GM23338 (cell line): Measurements from ENCODE around the gene ANKRD34B. TPM values are rescaled to one million over a fixed set of nuclear protein-coding genes. Genes with fewer than 3 reads are reported as not detected.

Source experiments
- ATAC-seq: fragments of 200-7000 bp; cut with Tn5 transposase; 3 replicates; pipeline ENCODE4 v1.9.1; 2020
- DNase-seq: peaks from one replicate; pipeline ENCODE4 v3.0.0-alpha.2; 2015; ENCODE audit warnings: low spot score
- H2AFZ ChIP-seq: fragments of 200-600 bp; sonication (generic); 2 replicates; pipeline ENCODE4 v1.8.0; 2016; ENCODE audit warnings: antibody characterized with exemption, mild to moderate bottlenecking, moderate library complexity
- H3F3A ChIP-seq: fragments of 200-600 bp; sonication (generic); replicated peaks from 2 replicates; pipeline ENCODE4 v1.8.0; 2017; ENCODE audit warnings: antibody characterized with exemption, mixed run types, low read depth
- H3K27ac ChIP-seq: fragments of 200-600 bp; sonication (generic); 2 replicates; pipeline ENCODE4 v1.6.1; 2016; ENCODE audit warnings: low read depth
- H3K27me3 ChIP-seq: fragments of 200-600 bp; sonication (generic); 2 replicates; pipeline ENCODE4 v1.8.0; 2016; ENCODE audit warnings: mild to moderate bottlenecking, mixed run types, moderate library complexity; ENCODE audit not compliant: insufficient read depth
- H3K36me3 ChIP-seq: fragments of 200-600 bp; sonication (generic); 2 replicates; pipeline ENCODE4 v1.8.0; 2016; ENCODE audit warnings: mild to moderate bottlenecking; ENCODE audit not compliant: insufficient read depth
- H3K4me1 ChIP-seq: fragments of 200-600 bp; sonication (generic); 2 replicates; pipeline ENCODE4 v1.8.0; 2016; ENCODE audit warnings: mild to moderate bottlenecking, moderate library complexity; ENCODE audit not compliant: insufficient read depth
- H3K4me2 ChIP-seq: fragments of 200-600 bp; sonication (generic); 2 replicates; pipeline ENCODE4 v1.7.1; 2017; ENCODE audit warnings: mixed run types
- H3K4me3 ChIP-seq: fragments of 200-600 bp; sonication (generic); 2 replicates; pipeline ENCODE4 v1.6.1; 2016; ENCODE audit warnings: mixed run types
- H3K79me2 ChIP-seq: fragments of 200-600 bp; sonication (generic); replicated peaks from 2 replicates; pipeline ENCODE4 v1.8.0; 2017; ENCODE audit warnings: mild to moderate bottlenecking; ENCODE audit not compliant: insufficient read depth
- H3K9me2 ChIP-seq: fragments of 200-600 bp; sonication (generic); 2 replicates; pipeline ENCODE4 v1.8.0; 2017; ENCODE audit not compliant: insufficient read depth
- H4K20me1 ChIP-seq: fragments of 200-600 bp; sonication (generic); replicated peaks from 2 replicates; pipeline ENCODE4 v1.8.0; 2017; ENCODE audit warnings: mild to moderate bottlenecking; ENCODE audit not compliant: insufficient read depth
- H3K27ac Mint-ChIP-seq: 2 replicates; pipeline ENCODE4 v1.8.0; 2020; ENCODE audit warnings: inconsistent platforms, mild to moderate bottlenecking, moderate library complexity, mixed read lengths
- H3K27me3 Mint-ChIP-seq: 3 replicates; pipeline ENCODE4 v1.8.0; 2022; ENCODE audit warnings: low read depth, mild to moderate bottlenecking, moderate library complexity, mixed read lengths, inconsistent platforms; ENCODE audit not compliant: insufficient read depth, poor library complexity
- H3K36me3 Mint-ChIP-seq: 3 replicates; pipeline ENCODE4 v1.8.0; 2021; ENCODE audit warnings: low read depth, mild to moderate bottlenecking, inconsistent platforms, moderate library complexity, mixed read lengths
- H3K4me1 Mint-ChIP-seq: 3 replicates; pipeline ENCODE4 v1.8.0; 2020; ENCODE audit warnings: mild to moderate bottlenecking, inconsistent platforms, mixed read lengths
- H3K4me3 Mint-ChIP-seq: 3 replicates; pipeline ENCODE4 v1.8.0; 2021; ENCODE audit warnings: moderate library complexity, mild to moderate bottlenecking, inconsistent platforms, mixed read lengths
- H3K9me3 Mint-ChIP-seq: 3 replicates; pipeline ENCODE4 v1.8.0; 2020; ENCODE audit warnings: moderate library complexity, mild to moderate bottlenecking, inconsistent platforms, mixed read lengths
- CREB1 ChIP-seq: fragments of 250-450 bp; sonication (Bioruptor Pico); IDR thresholded peaks from 2 replicates; pipeline ENCODE4 v1.5.0; 2020; ENCODE audit warnings: low read depth, mild to moderate bottlenecking, moderate library complexity
- EZH2 ChIP-seq: fragments of 200-600 bp; sonication (generic); IDR thresholded peaks from one replicate; pipeline ENCODE4 v1.8.0; 2017; ENCODE audit warnings: antibody characterized with exemption, mild to moderate bottlenecking, low read depth; ENCODE audit not compliant: unreplicated experiment
- EZH2phosphoT487 ChIP-seq: fragments of 200-600 bp; sonication (generic); IDR thresholded peaks from one replicate; pipeline ENCODE4 v1.8.1; 2018; ENCODE audit warnings: antibody characterized with exemption; ENCODE audit not compliant: unreplicated experiment
- JUNB ChIP-seq: IDR thresholded peaks from one replicate; pipeline ENCODE4 v1.6.1; 2016; ENCODE audit warnings: antibody characterized with exemption; ENCODE audit not compliant: unreplicated experiment
- NANOG ChIP-seq: IDR thresholded peaks from 2 replicates; pipeline ENCODE4 v1.6.1; 2016; ENCODE audit warnings: antibody characterized with exemption, borderline replicate concordance
- POLR2AphosphoS5 ChIP-seq: IDR thresholded peaks from 2 replicates; pipeline ENCODE4 v1.6.1; 2016; ENCODE audit warnings: antibody characterized with exemption, low read depth
- STAT1 ChIP-seq: IDR thresholded peaks from one replicate; pipeline ENCODE4 v1.6.1; 2016; ENCODE audit warnings: antibody characterized with exemption; ENCODE audit not compliant: unreplicated experiment
- ZNF114 ChIP-seq: fragments of 250-450 bp; sonication (Bioruptor Pico); IDR thresholded peaks from 2 replicates; pipeline ENCODE4 v1.5.0; 2020; ENCODE audit warnings: mild to moderate bottlenecking, moderate library complexity
- ZNF331 ChIP-seq: fragments of 250-450 bp; sonication (Bioruptor Pico); IDR thresholded peaks from 2 replicates; pipeline ENCODE4 v1.5.0; 2020; ENCODE audit warnings: low read depth, mild to moderate bottlenecking, moderate library complexity
- polyA plus RNA-seq: library from polyadenylated mRNA; unstranded; fragments of >200 nt; fragmentation: Nextera tagmentation; extraction: Ambion mirVana; gene quantifications from 2 replicates; pipeline ENCODE4 v1.2.1, GENCODE V29; 2016
- total RNA-seq: library from RNA; depleted of rRNA; stranded (reverse); fragments of >200 nt; shearing (Covaris generic); gene quantifications from 2 replicates; pipeline ENCODE4 v1.2.3, GENCODE V29; 2014
- TF ChIP-seq, protein P1 (sequence below): IDR thresholded peaks from one replicate; pipeline ENCODE4 v1.6.1; 2018; ENCODE audit warnings: antibody characterized with exemption; ENCODE audit not compliant: unreplicated experiment
- TF ChIP-seq, protein P2 (sequence below), 2 experiments: fragments of 200-600 bp in 1 of 2; sonication (generic) in 1 of 2; conservative IDR thresholded peaks; 2 replicates each; pipeline versions ENCODE4 v1.5.1 to v1.6.1; 2016 to 2017; ENCODE audit warnings: antibody characterized with exemption in 2 of 2, low read depth in 2 of 2, mild to moderate bottlenecking in 2 of 2, moderate library complexity in 1 of 2
- TF ChIP-seq, protein P3 (sequence below): fragments of 250-450 bp; sonication (Bioruptor Pico); IDR thresholded peaks from 2 replicates; pipeline ENCODE4 v1.5.0; 2020; ENCODE audit warnings: mild to moderate bottlenecking, moderate library complexity
- TF ChIP-seq, protein P4 (sequence below): IDR thresholded peaks from 2 replicates; pipeline ENCODE4 v1.6.1; 2016; ENCODE audit warnings: antibody characterized with exemption

ANKRD34B gene
- total and polyA plus RNA-seq, 2 experiments from 2014 or later = 1.6 to 2.9 TPM

DNA sequence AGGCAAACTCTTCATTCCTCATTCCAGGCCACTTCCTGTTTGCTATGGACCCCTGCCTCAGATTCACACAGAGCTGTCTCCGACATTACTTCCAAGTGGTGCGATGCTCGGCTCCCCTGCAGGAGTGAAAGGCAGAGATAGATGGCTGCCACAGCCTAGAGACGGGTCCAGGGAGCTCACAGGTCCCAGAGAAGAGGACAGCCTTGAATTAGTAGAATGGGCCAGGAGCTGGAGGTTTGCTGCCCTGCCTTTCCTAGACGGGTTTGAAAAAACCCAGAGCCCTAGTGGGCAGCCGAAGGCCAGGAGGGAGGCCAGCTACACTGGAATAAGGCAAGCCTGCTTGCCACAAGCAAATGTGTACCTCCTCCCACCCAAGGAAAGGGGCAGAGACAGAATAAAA, 1.8 kb downstream of the ANKRD34B start:
- Mint-ChIP-seq H3K27ac (no peak overlapping the region), H3K27me3 (peaks cover 36% of the 10 kb centered on the region), H3K36me3 (no peaks in the 10 kb centered on the region; the same call in 2 of the 3 replicates), H3K4me3 (peak overlapping the region; percentile 77), H3K4me1 (peaks cover 13% of the 10 kb centered on the region), H3K9me3 (no peaks in the 10 kb centered on the region; the same call in 2 of the 3 replicates)
- no peaks in the 10 kb centered on the region for H3K79me2 ChIP-seq
- no peak for DNase-seq
- H4K20me1 ChIP-seq = no peaks in the 10 kb centered on the region
- H3K4me3 ChIP-seq = no peak overlapping the region
- H3F3A ChIP-seq = peaks cover 8% of the 10 kb centered on the region; the same call in 1 of the 2 replicates
- no peak overlapping the region for H3K27ac ChIP-seq
- peak overlapping the region; percentile 93 for H3K4me2 ChIP-seq
- H2AFZ ChIP-seq = no peak overlapping the region
- H3K9me2 ChIP-seq = no peaks in the 10 kb centered on the region
- no peaks in the 10 kb centered on the region for H3K36me3 ChIP-seq
- H3K4me1 ChIP-seq = peaks cover 5% of the 10 kb centered on the region; the same call in 1 of the 2 replicates
- no peak for TF ChIP-seq JUNB
- TF ChIP-seq, protein P1, sequence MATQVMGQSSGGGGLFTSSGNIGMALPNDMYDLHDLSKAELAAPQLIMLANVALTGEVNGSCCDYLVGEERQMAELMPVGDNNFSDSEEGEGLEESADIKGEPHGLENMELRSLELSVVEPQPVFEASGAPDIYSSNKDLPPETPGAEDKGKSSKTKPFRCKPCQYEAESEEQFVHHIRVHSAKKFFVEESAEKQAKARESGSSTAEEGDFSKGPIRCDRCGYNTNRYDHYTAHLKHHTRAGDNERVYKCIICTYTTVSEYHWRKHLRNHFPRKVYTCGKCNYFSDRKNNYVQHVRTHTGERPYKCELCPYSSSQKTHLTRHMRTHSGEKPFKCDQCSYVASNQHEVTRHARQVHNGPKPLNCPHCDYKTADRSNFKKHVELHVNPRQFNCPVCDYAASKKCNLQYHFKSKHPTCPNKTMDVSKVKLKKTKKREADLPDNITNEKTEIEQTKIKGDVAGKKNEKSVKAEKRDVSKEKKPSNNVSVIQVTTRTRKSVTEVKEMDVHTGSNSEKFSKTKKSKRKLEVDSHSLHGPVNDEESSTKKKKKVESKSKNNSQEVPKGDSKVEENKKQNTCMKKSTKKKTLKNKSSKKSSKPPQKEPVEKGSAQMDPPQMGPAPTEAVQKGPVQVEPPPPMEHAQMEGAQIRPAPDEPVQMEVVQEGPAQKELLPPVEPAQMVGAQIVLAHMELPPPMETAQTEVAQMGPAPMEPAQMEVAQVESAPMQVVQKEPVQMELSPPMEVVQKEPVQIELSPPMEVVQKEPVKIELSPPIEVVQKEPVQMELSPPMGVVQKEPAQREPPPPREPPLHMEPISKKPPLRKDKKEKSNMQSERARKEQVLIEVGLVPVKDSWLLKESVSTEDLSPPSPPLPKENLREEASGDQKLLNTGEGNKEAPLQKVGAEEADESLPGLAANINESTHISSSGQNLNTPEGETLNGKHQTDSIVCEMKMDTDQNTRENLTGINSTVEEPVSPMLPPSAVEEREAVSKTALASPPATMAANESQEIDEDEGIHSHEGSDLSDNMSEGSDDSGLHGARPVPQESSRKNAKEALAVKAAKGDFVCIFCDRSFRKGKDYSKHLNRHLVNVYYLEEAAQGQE = no peak
- TF ChIP-seq ZNF331 (CRISPR knock-in tag) = no peak
- TF ChIP-seq ZNF114 (CRISPR knock-in tag) = no peak
- no peak for TF ChIP-seq STAT1
- TF ChIP-seq, protein P2, sequence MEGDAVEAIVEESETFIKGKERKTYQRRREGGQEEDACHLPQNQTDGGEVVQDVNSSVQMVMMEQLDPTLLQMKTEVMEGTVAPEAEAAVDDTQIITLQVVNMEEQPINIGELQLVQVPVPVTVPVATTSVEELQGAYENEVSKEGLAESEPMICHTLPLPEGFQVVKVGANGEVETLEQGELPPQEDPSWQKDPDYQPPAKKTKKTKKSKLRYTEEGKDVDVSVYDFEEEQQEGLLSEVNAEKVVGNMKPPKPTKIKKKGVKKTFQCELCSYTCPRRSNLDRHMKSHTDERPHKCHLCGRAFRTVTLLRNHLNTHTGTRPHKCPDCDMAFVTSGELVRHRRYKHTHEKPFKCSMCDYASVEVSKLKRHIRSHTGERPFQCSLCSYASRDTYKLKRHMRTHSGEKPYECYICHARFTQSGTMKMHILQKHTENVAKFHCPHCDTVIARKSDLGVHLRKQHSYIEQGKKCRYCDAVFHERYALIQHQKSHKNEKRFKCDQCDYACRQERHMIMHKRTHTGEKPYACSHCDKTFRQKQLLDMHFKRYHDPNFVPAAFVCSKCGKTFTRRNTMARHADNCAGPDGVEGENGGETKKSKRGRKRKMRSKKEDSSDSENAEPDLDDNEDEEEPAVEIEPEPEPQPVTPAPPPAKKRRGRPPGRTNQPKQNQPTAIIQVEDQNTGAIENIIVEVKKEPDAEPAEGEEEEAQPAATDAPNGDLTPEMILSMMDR (conservative IDR thresholded peaks at IDR 0.05; ENCODE audit: low read depth in 2 of 2) = no peak
- TF ChIP-seq, protein P3, sequence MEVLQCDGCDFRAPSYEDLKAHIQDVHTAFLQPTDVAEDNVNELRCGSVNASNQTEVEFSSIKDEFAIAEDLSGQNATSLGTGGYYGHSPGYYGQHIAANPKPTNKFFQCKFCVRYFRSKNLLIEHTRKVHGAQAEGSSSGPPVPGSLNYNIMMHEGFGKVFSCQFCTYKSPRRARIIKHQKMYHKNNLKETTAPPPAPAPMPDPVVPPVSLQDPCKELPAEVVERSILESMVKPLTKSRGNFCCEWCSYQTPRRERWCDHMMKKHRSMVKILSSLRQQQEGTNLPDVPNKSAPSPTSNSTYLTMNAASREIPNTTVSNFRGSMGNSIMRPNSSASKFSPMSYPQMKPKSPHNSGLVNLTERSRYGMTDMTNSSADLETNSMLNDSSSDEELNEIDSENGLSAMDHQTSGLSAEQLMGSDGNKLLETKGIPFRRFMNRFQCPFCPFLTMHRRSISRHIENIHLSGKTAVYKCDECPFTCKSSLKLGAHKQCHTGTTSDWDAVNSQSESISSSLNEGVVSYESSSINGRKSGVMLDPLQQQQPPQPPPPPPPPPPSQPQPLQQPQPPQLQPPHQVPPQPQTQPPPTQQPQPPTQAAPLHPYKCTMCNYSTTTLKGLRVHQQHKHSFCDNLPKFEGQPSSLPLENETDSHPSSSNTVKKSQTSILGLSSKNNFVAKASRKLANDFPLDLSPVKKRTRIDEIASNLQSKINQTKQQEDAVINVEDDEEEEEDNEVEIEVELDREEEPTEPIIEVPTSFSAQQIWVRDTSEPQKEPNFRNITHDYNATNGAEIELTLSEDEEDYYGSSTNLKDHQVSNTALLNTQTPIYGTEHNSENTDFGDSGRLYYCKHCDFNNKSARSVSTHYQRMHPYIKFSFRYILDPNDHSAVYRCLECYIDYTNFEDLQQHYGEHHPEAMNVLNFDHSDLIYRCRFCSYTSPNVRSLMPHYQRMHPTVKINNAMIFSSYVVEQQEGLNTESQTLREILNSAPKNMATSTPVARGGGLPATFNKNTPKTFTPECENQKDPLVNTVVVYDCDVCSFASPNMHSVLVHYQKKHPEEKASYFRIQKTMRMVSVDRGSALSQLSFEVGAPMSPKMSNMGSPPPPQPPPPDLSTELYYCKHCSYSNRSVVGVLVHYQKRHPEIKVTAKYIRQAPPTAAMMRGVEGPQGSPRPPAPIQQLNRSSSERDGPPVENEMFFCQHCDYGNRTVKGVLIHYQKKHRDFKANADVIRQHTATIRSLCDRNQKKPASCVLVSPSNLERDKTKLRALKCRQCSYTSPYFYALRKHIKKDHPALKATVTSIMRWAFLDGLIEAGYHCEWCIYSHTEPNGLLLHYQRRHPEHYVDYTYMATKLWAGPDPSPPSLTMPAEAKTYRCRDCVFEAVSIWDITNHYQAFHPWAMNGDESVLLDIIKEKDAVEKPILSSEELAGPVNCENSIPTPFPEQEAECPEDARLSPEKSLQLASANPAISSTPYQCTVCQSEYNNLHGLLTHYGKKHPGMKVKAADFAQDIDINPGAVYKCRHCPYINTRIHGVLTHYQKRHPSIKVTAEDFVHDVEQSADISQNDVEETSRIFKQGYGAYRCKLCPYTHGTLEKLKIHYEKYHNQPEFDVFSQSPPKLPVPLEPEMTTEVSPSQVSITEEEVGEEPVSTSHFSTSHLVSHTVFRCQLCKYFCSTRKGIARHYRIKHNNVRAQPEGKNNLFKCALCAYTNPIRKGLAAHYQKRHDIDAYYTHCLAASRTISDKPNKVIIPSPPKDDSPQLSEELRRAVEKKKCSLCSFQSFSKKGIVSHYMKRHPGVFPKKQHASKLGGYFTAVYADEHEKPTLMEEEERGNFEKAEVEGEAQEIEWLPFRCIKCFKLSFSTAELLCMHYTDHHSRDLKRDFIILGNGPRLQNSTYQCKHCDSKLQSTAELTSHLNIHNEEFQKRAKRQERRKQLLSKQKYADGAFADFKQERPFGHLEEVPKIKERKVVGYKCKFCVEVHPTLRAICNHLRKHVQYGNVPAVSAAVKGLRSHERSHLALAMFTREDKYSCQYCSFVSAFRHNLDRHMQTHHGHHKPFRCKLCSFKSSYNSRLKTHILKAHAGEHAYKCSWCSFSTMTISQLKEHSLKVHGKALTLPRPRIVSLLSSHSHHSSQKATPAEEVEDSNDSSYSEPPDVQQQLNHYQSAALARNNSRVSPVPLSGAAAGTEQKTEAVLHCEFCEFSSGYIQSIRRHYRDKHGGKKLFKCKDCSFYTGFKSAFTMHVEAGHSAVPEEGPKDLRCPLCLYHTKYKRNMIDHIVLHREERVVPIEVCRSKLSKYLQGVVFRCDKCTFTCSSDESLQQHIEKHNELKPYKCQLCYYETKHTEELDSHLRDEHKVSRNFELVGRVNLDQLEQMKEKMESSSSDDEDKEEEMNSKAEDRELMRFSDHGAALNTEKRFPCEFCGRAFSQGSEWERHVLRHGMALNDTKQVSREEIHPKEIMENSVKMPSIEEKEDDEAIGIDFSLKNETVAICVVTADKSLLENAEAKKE (CRISPR knock-in tag) = no peak
- no peak for TF ChIP-seq POLR2AphosphoS5
- TF ChIP-seq EZH2 = no peak
- no peak for TF ChIP-seq EZH2phosphoT487
- TF ChIP-seq CREB1 (CRISPR knock-in tag) = no peak
- TF ChIP-seq, protein P4, sequence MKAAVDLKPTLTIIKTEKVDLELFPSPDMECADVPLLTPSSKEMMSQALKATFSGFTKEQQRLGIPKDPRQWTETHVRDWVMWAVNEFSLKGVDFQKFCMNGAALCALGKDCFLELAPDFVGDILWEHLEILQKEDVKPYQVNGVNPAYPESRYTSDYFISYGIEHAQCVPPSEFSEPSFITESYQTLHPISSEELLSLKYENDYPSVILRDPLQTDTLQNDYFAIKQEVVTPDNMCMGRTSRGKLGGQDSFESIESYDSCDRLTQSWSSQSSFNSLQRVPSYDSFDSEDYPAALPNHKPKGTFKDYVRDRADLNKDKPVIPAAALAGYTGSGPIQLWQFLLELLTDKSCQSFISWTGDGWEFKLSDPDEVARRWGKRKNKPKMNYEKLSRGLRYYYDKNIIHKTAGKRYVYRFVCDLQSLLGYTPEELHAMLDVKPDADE = no peak
- no peak for TF ChIP-seq NANOG
- ATAC-seq = no peak
- H3K27me3 ChIP-seq = peaks cover 59% of the 10 kb centered on the region
